ENCODE measurements around the gene KYNU. TPM values are rescaled to one million over a fixed set of nuclear protein-coding genes. Genes with fewer than 3 reads are reported as not detected.
A peak's percentile ranks its signal among the peaks of the same experiment; 100 is the strongest.

KYNU gene
- total and polyA plus RNA-seq, 10 of the 15 experiments (the other 5 are each of a cell fraction or from before 2014, with no cell fraction given) = 31.3 to 101 (median 38.3) TPM

DNA sequence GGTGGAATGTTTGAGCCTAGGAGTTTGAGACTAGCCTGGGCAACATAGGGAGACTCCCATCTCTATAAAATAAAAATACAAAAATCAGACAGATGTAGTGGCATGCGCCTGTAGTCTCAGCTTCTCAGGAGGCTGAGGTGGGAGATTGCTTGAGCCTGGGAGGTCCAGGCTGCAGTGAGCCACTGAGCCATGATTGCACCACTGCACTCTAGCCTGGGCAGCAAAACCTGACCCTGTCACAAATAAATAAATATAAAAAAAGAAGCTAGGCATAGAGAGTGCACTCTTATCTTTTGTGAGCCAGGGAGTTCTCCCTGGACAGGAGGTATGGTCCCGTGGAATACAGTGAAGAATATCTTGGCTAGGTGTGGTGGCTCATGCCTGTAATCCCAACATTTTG is 11.0 kb upstream of the KYNU start:
- FAIRE-seq = no peak
- Histone ChIP-seq H3K9ac (ENCODE audit: control insufficient read depth, insufficient read depth, low read length) (peak overlapping the region; percentile 65), H3K4me3 (peak overlapping the region; percentile 50; the same call in 1 of the 2 replicates), H3K36me3 (ENCODE audit: control insufficient read depth in 2 of 2, insufficient read depth in 2 of 2, low read length in 1 of 2) (no peaks in the 10 kb centered on the region), H2AFZ (ENCODE audit: control insufficient read depth, low read depth, low read length) (peak overlapping the region; percentile 95), H3K79me2 (ENCODE audit: control insufficient read depth, insufficient read depth, low read length) (no peaks in the 10 kb centered on the region), H4K20me1 (ENCODE audit: control insufficient read depth, insufficient read depth) (no peaks in the 10 kb centered on the region), H3K27ac (ENCODE audit: control insufficient read depth, insufficient read depth) (peak overlapping the region; percentile 83), H3K9me3 (replicated peaks; ENCODE audit: control insufficient read depth, insufficient read depth, low read length) (peaks cover 2% of the 10 kb centered on the region; the same call in 2 of the 3 replicates), H3K27me3 (replicated peaks in 1 of 2; ENCODE audit: control insufficient read depth in 2 of 2, insufficient read depth in 2 of 2, low read length in 1 of 2) (no peaks in the 10 kb centered on the region), H3K4me2 (ENCODE audit: control insufficient read depth, insufficient read depth) (peak overlapping the region; percentile 70), H3K4me1 (ENCODE audit: control insufficient read depth, insufficient read depth, low read length) (peaks cover 19% of the 10 kb centered on the region)
- ChIA-PET CTCF (interaction anchor here (0.6 to 3.9 kb wide), 9 partner anchors 10 to 463 kb away, joined by 3 to 46 read pairs (median 3); partner anchors contain the start of gene KYNU), RAD21 (ENCODE audit: unreplicated experiment) (interaction anchor here (0.7 to 4.6 kb wide), 12 partner anchors 10 to 1468 kb away, joined by 3 to 48 read pairs (median 4); partner anchors contain the start of gene KYNU), POLR2A (interaction anchor here (0.8 to 2.2 kb wide), 9 partner anchors 8 to 48 kb away, joined by 3 to 9 read pairs (median 5); partner anchors contain the start of gene KYNU), SMC1A (ENCODE audit: uncharacterized antibody, unreplicated experiment) (interaction anchor here (0.6 to 4.6 kb wide), 15 partner anchors 9 to 120 kb away, joined by 3 to 32 read pairs (median 3); no protein-coding TSS in a partner anchor)
- no peak for DNase-seq (ENCODE audit: low read depth, low spot score)
- peak; percentile 59 for ATAC-seq
- WGBS (ENCODE audit: insufficient coverage, insufficient replicate concordance, low lambda C conversion rate, missing lambda C conversion rate) = 65% methylated on average over 2 of the region's 2 CpGs
- intact Hi-C loops (cut with micrococcal nuclease; ENCODE audit: unreplicated experiment) (loop anchor here (1.0 kb wide), 1 partner anchor 48 kb away; no protein-coding TSS in a partner anchor), in situ Hi-C loops (cut with MboI) (no loop called here)
- BruUV-seq (replicated peaks) = no TSS peak
- TF ChIP-seq, protein P1, sequence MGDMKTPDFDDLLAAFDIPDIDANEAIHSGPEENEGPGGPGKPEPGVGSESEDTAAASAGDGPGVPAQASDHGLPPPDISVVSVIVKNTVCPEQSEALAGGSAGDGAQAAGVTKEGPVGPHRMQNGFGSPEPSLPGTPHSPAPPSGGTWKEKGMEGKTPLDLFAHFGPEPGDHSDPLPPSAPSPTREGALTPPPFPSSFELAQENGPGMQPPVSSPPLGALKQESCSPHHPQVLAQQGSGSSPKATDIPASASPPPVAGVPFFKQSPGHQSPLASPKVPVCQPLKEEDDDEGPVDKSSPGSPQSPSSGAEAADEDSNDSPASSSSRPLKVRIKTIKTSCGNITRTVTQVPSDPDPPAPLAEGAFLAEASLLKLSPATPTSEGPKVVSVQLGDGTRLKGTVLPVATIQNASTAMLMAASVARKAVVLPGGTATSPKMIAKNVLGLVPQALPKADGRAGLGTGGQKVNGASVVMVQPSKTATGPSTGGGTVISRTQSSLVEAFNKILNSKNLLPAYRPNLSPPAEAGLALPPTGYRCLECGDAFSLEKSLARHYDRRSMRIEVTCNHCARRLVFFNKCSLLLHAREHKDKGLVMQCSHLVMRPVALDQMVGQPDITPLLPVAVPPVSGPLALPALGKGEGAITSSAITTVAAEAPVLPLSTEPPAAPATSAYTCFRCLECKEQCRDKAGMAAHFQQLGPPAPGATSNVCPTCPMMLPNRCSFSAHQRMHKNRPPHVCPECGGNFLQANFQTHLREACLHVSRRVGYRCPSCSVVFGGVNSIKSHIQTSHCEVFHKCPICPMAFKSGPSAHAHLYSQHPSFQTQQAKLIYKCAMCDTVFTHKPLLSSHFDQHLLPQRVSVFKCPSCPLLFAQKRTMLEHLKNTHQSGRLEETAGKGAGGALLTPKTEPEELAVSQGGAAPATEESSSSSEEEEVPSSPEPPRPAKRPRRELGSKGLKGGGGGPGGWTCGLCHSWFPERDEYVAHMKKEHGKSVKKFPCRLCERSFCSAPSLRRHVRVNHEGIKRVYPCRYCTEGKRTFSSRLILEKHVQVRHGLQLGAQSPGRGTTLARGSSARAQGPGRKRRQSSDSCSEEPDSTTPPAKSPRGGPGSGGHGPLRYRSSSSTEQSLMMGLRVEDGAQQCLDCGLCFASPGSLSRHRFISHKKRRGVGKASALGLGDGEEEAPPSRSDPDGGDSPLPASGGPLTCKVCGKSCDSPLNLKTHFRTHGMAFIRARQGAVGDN (IDR thresholded peaks at IDR 0.05) = 0 out of 2 replicates have a peak, but pooled peaks have one; percentile 10
- TF ChIP-seq, protein P2, sequence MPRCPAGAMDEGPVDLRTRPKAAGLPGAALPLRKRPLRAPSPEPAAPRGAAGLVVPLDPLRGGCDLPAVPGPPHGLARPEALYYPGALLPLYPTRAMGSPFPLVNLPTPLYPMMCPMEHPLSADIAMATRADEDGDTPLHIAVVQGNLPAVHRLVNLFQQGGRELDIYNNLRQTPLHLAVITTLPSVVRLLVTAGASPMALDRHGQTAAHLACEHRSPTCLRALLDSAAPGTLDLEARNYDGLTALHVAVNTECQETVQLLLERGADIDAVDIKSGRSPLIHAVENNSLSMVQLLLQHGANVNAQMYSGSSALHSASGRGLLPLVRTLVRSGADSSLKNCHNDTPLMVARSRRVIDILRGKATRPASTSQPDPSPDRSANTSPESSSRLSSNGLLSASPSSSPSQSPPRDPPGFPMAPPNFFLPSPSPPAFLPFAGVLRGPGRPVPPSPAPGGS (IDR thresholded peaks at IDR 0.05; ENCODE audit: borderline replicate concordance, insufficient read depth, low read depth, low read length, poor library complexity, severe bottlenecking) = no peak
